ENCODE data around the gene INSM1.

- no peak for TF ChIP-seq CTCF (conservative IDR thresholded peaks at IDR 0.05)
- TF ChIP-seq ZFX (IDR thresholded peaks at IDR 0.05) = no peak
Observed at GRCh38 chr20:20327746-20328145, 40.2 kb upstream of the INSM1 start.
